Subcutaneous adipose tissue (tissue), 4 donors: ENCODE measurements around the gene PCDHGA7. TPM values are rescaled to one million over a fixed set of nuclear protein-coding genes. Genes with fewer than 3 reads are reported as not detected.
"Not testable (repeated sequence)": the region's sequence is repeated elsewhere in the genome, so short reads cannot be mapped to it uniquely, and the experiment has no call there.

Experiments
- CTCF ChIP-seq: fragments of 450-650 bp; IDR thresholded peaks from one replicate; pipeline ENCODE4 v1.5.1; 2016; ENCODE audit warnings: low read depth, mild to moderate bottlenecking, control low read depth, antibody characterized with exemption, moderate library complexity
- total RNA-seq, 4 donors: library from RNA; depleted of rRNA; stranded (reverse); fragments of >200 nt; gene quantifications; one replicate each; pipeline ENCODE4 v1.1.0, GENCODE V29; 2016

The PCDHGA7 gene
- total RNA-seq, 4 donors from 2014 or later, result 1.8 to 5.1 (median 3.7) TPM

GRCh38 chr5:141373673-141374317 is 8.7 kb upstream of the PCDHGA7 start, which contains the start of gene PCDHGA6:
Gene PCDHGA6 (plus strand): TSS chr5:141373891. CDS start chr5:141374084, 193 bp downstream.
- no peak for TF ChIP-seq CTCF

- no peak for TF ChIP-seq CTCF
These were observed 7.9 kb upstream of the PCDHGA7 start for GRCh38 chr5:141374627-141375026.

- no peak for TF ChIP-seq CTCF
These were observed 803 bp downstream of the PCDHGA7 start for GRCh38 chr5:141383345-141383744.

GRCh38 chr5:141384471-141385267 is 2.1 kb downstream of the PCDHGA7 start:
- TF ChIP-seq CTCF, result no peak

GRCh38 chr5:141387557-141388311 is 5.2 kb downstream of the PCDHGA7 start, which contains the start of gene PCDHGB4:
Gene PCDHGB4 (plus strand): TSS chr5:141387698. CDS start chr5:141387885, 187 bp downstream.
- not testable (repeated sequence) for TF ChIP-seq CTCF

DNA sequence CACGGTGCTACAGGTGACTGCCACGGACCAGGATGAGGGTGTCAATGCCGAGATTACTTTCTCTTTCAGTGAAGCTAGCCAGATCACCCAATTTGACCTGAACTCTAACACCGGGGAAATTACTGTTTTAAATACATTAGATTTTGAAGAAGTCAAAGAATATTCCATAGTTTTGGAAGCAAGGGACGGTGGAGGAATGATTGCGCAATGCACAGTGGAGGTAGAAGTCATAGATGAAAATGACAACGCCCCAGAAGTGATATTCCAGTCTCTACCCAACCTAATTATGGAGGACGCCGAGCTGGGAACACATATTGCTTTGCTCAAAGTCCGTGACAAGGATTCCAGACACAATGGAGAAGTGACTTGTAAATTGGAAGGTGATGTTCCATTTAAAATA is 6.1 kb downstream of the PCDHGA7 start:
- no peak for TF ChIP-seq CTCF
